NOMO-1 (cell line): ENCODE data around the gene SMTNL2.
"Not testable (repeated sequence)": the region's sequence is repeated elsewhere in the genome, so short reads cannot be mapped to it uniquely, and the experiment has no call there.

Experiments
- DNase-seq, 2 experiments: peaks; one replicate each; lab custom pipeline; 2025; ENCODE audit not compliant: unreplicated experiment in 2 of 2; lab: John Stamatoyannopoulos, UW

SMTNL2 gene

GRCh38 chr17:4631431-4631830, 47.1 kb downstream of the SMTNL2 start:
- DNase-seq: no peak

GRCh38 chr17:4631836-4632580, 47.7 kb downstream of the SMTNL2 start:
- no peak for DNase-seq

GRCh38 chr17:4632581-4632920, 48.2 kb downstream of the SMTNL2 start:
- no peak for DNase-seq

- DNase-seq: no peak
Measured at GRCh38 chr17:4633643-4634042, 49.3 kb downstream of the SMTNL2 start.

- DNase-seq: no peak
Measured at GRCh38 chr17:4634976-4635375, 50.6 kb downstream of the SMTNL2 start.

- peak; percentile 50 to 76 for DNase-seq
Measured at GRCh38 chr17:4635823-4636375, 51.6 kb downstream of the SMTNL2 start.

GRCh38 chr17:4636474-4637100, 52.3 kb downstream of the SMTNL2 start:
- no peak for DNase-seq

GRCh38 chr17:4638766-4639165, 54.4 kb downstream of the SMTNL2 start:
- DNase-seq: not testable (repeated sequence)

GRCh38 chr17:4639301-4640059, 55.2 kb downstream of the SMTNL2 start:
- peak; percentile 51 to 62 for DNase-seq

- not testable (repeated sequence) for DNase-seq
Measured at GRCh38 chr17:4640569-4641188, 56.4 kb downstream of the SMTNL2 start.

- no peak for DNase-seq
Measured at GRCh38 chr17:4641297-4642195, 57.2 kb downstream of the SMTNL2 start, which contains the start of gene ALOX15. TSS of gene ALOX15 (minus strand) at chr17:4641678. CDS start at chr17:4641651, 27 bp downstream.

GRCh38 chr17:4642286-4642685, 58.0 kb downstream of the SMTNL2 start:
- DNase-seq: no peak

- DNase-seq: no peak
Measured at GRCh38 chr17:4643676-4644075, 59.3 kb downstream of the SMTNL2 start.

- peak; percentile 7 to 60 for DNase-seq
Measured at GRCh38 chr17:4645642-4646041, 61.3 kb downstream of the SMTNL2 start.

GRCh38 chr17:4648741-4649140, 64.4 kb downstream of the SMTNL2 start:
- peak; percentile 89 to 93 for DNase-seq

- no peak for DNase-seq
Measured at GRCh38 chr17:4652997-4653396, 68.7 kb downstream of the SMTNL2 start.

GRCh38 chr17:4655933-4656332, 71.6 kb downstream of the SMTNL2 start:
- DNase-seq: not testable (repeated sequence)

GRCh38 chr17:4657678-4658077, 73.3 kb downstream of the SMTNL2 start:
- DNase-seq: no peak
